AG04449 (cell line): ENCODE results near the gene RNF225.

ENCODE experiments used
- CTCF ChIA-PET: fragments of 350-600 bp; formaldehyde crosslinking; extraction: SDS; loops from one replicate; lab custom pipeline; 2021; ENCODE audit warnings: antibody characterized with exemption; lab: Yijun Ruan, JAX
- POLR2A ChIA-PET: fragments of 400-600, 350-600 bp; formaldehyde crosslinking; extraction: SDS; loops from one replicate; lab custom pipeline; 2020; ENCODE audit warnings: antibody characterized with exemption, inconsistent platforms; lab: Yijun Ruan, JAX
- DNase-seq: peaks from one replicate; pipeline ENCODE4 v3.0.0-alpha.2; 2010; ENCODE audit warnings: low read depth, low spot score
- H3K4me3 ChIP-seq: 2 replicates; pipeline ENCODE4 v1.5.1; 2011; ENCODE audit warnings: low read depth, mild to moderate bottlenecking, control low read depth, low read length
- TF ChIP-seq, protein P1 (sequence below): IDR thresholded peaks from one replicate; pipeline ENCODE4 v1.5.1; 2011; ENCODE audit warnings: mild to moderate bottlenecking, moderate library complexity, low read length, control low read depth, inconsistent platforms; ENCODE audit not compliant: insufficient read depth; ENCODE audit errors: missing control alignments

Gene RNF225

DNA sequence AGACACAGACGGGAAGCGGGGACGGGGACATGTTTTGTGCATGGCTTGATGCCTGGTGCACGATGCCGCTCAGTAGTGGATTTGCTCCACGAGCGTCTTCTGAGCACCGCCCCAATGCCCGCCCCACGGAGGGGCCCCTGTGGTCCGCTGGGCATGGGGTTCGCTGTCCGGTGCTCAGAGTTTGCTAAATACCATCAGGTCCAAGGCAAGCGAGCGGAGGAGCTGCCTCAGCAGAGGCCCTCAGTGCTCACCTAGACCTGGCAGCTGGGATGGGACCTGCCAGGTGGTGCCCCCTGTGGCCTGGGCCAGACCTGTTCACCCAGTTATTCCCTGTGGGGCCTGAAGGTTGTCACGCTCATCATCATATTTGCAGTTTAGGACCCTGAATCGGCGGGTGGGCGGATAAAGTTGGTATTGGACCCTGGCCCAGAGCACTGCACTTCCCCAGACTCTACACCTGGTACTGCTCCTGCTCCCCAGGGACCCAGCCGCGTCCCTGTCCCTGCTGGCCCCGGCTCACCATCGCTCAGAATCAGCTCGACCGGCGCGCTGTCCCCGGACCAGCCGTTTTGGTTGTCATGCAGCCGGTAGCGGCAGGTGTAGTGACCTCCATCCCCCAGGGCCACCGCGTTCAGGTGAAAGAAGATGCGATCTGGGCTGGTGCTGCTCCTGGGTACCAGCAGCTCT, 44.4 kb upstream of the RNF225 start:
- CTCF ChIA-PET: no interaction called here
- H3K4me3 ChIP-seq: no peak overlapping the region
- TF ChIP-seq, protein P1, sequence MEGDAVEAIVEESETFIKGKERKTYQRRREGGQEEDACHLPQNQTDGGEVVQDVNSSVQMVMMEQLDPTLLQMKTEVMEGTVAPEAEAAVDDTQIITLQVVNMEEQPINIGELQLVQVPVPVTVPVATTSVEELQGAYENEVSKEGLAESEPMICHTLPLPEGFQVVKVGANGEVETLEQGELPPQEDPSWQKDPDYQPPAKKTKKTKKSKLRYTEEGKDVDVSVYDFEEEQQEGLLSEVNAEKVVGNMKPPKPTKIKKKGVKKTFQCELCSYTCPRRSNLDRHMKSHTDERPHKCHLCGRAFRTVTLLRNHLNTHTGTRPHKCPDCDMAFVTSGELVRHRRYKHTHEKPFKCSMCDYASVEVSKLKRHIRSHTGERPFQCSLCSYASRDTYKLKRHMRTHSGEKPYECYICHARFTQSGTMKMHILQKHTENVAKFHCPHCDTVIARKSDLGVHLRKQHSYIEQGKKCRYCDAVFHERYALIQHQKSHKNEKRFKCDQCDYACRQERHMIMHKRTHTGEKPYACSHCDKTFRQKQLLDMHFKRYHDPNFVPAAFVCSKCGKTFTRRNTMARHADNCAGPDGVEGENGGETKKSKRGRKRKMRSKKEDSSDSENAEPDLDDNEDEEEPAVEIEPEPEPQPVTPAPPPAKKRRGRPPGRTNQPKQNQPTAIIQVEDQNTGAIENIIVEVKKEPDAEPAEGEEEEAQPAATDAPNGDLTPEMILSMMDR: no peak
- POLR2A ChIA-PET: interaction anchor here (1.1 kb wide), 1 partner anchor 11 kb away, joined by 3 read pairs; the partner anchor contains the start of gene ZNF497
- no peak for DNase-seq

DNA sequence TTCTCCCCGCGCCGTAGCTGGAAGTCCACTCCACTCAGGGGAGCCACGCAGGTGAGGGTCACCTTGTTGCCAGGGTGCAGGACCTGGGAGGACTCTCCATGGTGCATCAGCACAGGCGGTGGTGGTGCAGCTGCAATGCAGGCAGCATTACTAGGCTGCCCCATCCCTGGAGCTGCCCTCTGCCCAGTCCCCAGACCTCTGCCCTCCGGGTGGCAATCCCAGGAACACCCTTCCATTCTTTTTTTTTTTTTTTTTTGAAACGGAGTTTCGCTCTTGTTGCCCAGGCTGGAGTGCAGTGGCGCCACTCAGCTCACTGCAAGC, 43.9 kb upstream of the RNF225 start:
- H3K4me3 ChIP-seq: no peak overlapping the region
- TF ChIP-seq, protein P1: no peak
- no peak for DNase-seq
- CTCF ChIA-PET: no interaction called here
- POLR2A ChIA-PET: interaction anchor here (1.1 kb wide), 1 partner anchor 11 kb away, joined by 3 read pairs; the partner anchor contains the start of gene ZNF497

DNA sequence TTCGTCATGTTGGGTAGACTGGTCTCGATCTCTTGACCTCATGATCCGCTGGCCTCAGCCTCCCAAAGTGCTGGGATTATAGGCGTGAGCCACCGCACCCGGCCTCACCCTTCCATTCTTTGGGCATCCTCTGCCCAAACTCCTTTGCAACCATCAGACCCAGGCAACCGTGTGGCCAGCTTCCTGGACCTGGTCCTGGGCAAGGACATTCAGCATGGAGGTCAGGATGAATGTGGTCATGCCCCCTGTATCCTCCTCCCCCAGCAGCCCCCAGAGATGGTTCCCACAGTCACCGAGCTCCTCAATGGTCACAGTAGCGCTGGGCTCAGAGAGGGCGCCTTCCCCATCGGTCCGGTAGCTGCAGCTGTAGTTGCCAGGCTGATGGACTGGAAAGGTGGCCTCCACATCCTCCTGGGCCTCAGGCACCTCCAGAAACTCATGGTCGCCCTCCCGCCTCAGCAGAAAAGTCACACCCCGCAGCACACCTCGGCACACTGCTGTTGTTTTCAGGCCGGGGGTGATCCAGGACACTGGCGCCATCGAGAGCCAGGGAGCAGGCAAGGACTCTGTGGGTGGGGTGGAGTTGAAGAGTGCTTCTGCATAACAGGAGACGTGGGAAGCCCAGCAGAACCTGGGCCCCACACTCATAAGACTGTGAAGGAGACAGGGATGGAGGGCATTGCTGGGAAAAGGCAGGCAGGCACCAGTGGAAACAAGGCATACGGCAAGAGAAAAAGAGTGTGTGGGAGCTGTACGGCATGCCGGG, 43.3 kb upstream of the RNF225 start:
- no peak for DNase-seq
- TF ChIP-seq, protein P1: no peak
- POLR2A ChIA-PET: interaction anchor here (1.1 kb wide), 1 partner anchor 10 kb away, joined by 3 read pairs; the partner anchor contains the start of gene ZNF497
- CTCF ChIA-PET: no interaction called here
- no peak overlapping the region for H3K4me3 ChIP-seq

DNA sequence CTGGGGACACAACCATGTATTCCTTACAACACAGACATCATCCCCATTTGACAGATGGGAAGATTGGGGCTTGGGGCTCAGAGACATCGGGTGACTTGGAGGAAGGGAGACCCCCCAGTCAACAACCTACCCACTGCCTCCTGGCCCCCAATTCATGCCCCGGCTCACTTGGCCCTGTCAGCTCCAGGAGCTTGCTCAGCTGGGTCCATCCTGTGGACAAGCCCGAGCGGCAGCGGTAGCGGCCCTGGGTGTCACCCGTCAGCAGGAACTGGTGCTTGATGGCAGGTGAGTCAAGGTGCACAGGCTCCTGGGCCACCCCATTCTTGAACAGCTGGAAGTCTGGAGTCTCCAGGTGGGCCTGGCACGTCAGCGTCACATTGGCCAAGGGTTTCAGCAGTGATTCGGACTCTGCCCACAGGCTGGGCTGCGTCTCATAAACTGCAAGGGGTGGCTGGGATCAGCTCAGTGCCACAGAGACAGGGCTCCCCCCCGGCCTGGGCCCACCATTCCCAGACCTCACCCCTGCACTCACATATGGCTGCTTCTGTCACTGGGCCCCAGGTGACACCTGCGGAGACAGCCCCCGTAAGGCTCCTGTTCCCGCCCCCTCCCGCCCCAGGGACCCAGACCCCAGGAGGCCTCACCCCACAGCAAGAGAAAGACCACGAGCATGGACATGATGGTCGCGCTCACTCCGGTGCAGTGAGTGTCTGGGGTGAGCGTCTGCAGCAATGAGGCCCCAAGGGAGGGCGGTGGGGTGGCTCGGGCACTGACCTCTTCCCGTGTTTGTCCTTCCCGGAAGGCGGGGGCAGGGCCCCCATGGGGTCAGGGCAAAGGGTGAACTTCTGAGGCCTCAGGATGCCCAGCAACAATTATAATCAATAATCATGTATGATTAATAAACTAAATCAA, 42.4 kb upstream of the RNF225 start, which contains the start of gene A1BG:
Gene A1BG, minus strand, starts transcription at position 733 of the 912 bp plus-strand sequence. Its CDS starts 55 bp downstream, at position 678.
- POLR2A ChIA-PET: no interaction called here
- no peak for DNase-seq
- CTCF ChIA-PET: no interaction called here
- H3K4me3 ChIP-seq: no peak within 1 kb of the TSS
- TF ChIP-seq, protein P1: no peak

DNA sequence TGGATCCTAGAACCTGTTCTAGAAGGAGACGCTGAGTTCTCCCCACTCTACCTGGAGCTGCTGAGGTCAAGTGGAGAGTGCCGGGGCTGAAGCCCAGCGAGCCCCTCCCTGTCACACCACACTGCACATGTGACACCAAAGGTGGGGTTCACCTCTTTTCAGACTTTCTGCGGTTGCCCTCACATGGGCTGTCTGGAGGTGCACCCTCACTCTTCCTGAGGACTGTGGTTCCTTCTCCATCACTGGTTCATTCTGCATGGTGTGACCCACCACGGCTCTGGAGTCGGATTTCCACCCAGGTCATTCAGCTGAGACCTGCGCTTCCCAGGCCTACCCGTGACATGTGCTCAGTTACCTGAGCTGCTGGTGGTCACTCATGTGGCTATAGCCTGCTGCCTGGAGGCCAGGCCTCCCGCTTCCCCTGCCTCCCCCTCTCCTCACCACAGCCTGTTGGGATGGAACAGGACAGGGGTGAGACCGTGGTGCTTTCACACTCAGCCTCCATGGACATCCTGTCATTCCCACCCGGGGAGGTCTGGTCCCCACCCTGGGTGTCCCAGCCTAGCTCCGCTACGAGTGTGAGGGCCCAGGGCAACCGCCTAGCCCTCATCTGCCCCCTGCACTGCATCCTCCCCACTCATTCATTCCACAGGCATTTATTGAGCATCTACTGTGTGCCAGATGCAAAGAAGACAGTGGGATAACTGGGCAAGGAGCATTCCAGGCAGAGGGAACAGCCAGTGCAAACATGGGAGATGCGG, 41.6 kb upstream of the RNF225 start:
- no peak overlapping the region for H3K4me3 ChIP-seq
- TF ChIP-seq, protein P1: no peak
- ChIA-PET POLR2A (no interaction called here), CTCF (no interaction called here)
- no peak for DNase-seq
